ENCODE measurements around the gene UNC45A. TPM values are rescaled to one million over a fixed set of nuclear protein-coding genes. Genes with fewer than 3 reads are reported as not detected.

Gene UNC45A
- total and polyA plus RNA-seq, 2 of the 13 experiments (the other 11 are each of a cell fraction or from before 2014, with no cell fraction given): 33.8 to 39.7 TPM

- TF ChIP-seq KIAA2018 (CRISPR knock-in tag; IDR thresholded peaks at IDR 0.05; ENCODE audit: borderline replicate concordance): no peak
- TF ChIP-seq ZNF781 (CRISPR knock-in tag; IDR thresholded peaks at IDR 0.05; ENCODE audit: borderline replicate concordance, not compliant biosample characterization): no peak
- no peak for TF ChIP-seq EEA1 (CRISPR knock-in tag; IDR thresholded peaks at IDR 0.05; ENCODE audit: borderline replicate concordance)
- TF ChIP-seq ZSCAN21 (CRISPR knock-in tag; IDR thresholded peaks at IDR 0.05; ENCODE audit: borderline replicate concordance): no peak
- no peak for TF ChIP-seq ZNF652 (CRISPR knock-in tag; IDR thresholded peaks at IDR 0.05; ENCODE audit: borderline replicate concordance, low read depth)
- TF ChIP-seq FOXK2 (IDR thresholded peaks at IDR 0.05): no peak
- TF ChIP-seq SMYD3 (CRISPR knock-in tag; IDR thresholded peaks at IDR 0.05): no peak
- no peak for TF ChIP-seq HIC2 (CRISPR knock-in tag; IDR thresholded peaks at IDR 0.05; ENCODE audit: low read depth)
- TF ChIP-seq ZBTB46 (CRISPR knock-in tag; IDR thresholded peaks at IDR 0.05; ENCODE audit: borderline replicate concordance): no peak
- TF ChIP-seq NKX3-1 (CRISPR knock-in tag; IDR thresholded peaks at IDR 0.05): no peak
- 0 out of 2 replicates have a peak, but pooled peaks have one; percentile 21 for TF ChIP-seq GTF3A (CRISPR knock-in tag; conservative IDR thresholded peaks at IDR 0.05)
- TF ChIP-seq HNF1B (CRISPR knock-in tag; IDR thresholded peaks at IDR 0.05): no peak
- TF ChIP-seq MED1 (CRISPR knock-in tag; IDR thresholded peaks at IDR 0.05): no peak
Measured at GRCh38 chr15:90934256-90934948, 683 bp upstream of the UNC45A start (continued).

Measured in HepG2 (cell line).